Activated CD4-positive, alpha-beta T cell treated with anti-CD3 and anti-CD28 coated beads for 36 hours (primary cell): ENCODE data around the gene SPATA2L. TPM values are rescaled to one million over a fixed set of nuclear protein-coding genes. Genes with fewer than 3 reads are reported as not detected.

ENCODE experiments used
- ATAC-seq: fragments of 200-7000 bp; cut with Tn5 transposase; one replicate; pipeline ENCODE4 v1.10.0; 2021; ENCODE audit warnings: mild to moderate bottlenecking, moderate library complexity
- CTCF ChIA-PET: fragments of 350-600 bp; sonication (Branson Sonifier 250); formaldehyde crosslinking; loops from one replicate; lab custom pipeline; 2021; ENCODE audit warnings: antibody characterized with exemption; lab: Charles Lee
- POLR2A ChIA-PET: fragments of 350-600 bp; sonication (Branson Sonifier 250); formaldehyde crosslinking; loops from one replicate; lab custom pipeline; 2021; ENCODE audit warnings: antibody characterized with exemption, inconsistent platforms; lab: Charles Lee
- DNase-seq: peaks from one replicate; pipeline ENCODE4 v3.0.0-alpha.2; 2020
- H3K27ac Mint-ChIP-seq: one replicate; pipeline ENCODE4 v1.8.0; 2021; ENCODE audit warnings: mixed read lengths
- H3K27me3 Mint-ChIP-seq: one replicate; pipeline ENCODE4 v1.8.0; 2021; ENCODE audit warnings: mixed read lengths
- H3K36me3 Mint-ChIP-seq: one replicate; pipeline ENCODE4 v1.8.0; 2021; ENCODE audit warnings: low read depth, mixed read lengths
- H3K4me1 Mint-ChIP-seq: one replicate; pipeline ENCODE4 v1.8.0; 2021; ENCODE audit warnings: mixed read lengths
- H3K4me3 Mint-ChIP-seq: one replicate; pipeline ENCODE4 v1.8.0; 2021; ENCODE audit warnings: mild to moderate bottlenecking, moderate library complexity, mixed read lengths
- H3K9me3 Mint-ChIP-seq: one replicate; pipeline ENCODE4 v1.8.0; 2021; ENCODE audit warnings: low read depth, mixed read lengths
- intact Hi-C, 2 experiments: fragments of 100-400 bp; cut with DNase I in 1 of 2; cut with micrococcal nuclease in 1 of 2; formaldehyde crosslinking; loops; one replicate each; pipeline versions ENCODE4 v1.14.2 to v1.15.1; 2022 to 2024; cut with DNase I, micrococcal nuclease
- total RNA-seq, 2 experiments: library from RNA; stranded (reverse); gene quantifications; one replicate each; pipeline ENCODE4 v1.2.3, GENCODE V29; 2021

SPATA2L gene
- total RNA-seq, 2 experiments from 2014 or later: 4.9 to 6.5 TPM

- intact Hi-C loops: no loop called here
- ATAC-seq: no peak
- no peaks in the 10 kb centered on the region for H3K27me3 Mint-ChIP-seq
These were observed 15.0 kb upstream of the SPATA2L start for GRCh38 chr16:89716493-89716892.

GRCh38 chr16:89712274-89712781, 10.8 kb upstream of the SPATA2L start:
- H3K9me3 Mint-ChIP-seq: no peaks in the 10 kb centered on the region
- ATAC-seq: no peak
- no peaks in the 10 kb centered on the region for H3K27me3 Mint-ChIP-seq
- ChIA-PET CTCF (no interaction called here), POLR2A (interaction anchor here (0.7 to 1.7 kb wide), 2 partner anchors 9 to 16 kb away, joined by 4 to 6 read pairs; no protein-coding TSS in a partner anchor)
- peaks cover 8% of the 10 kb centered on the region for H3K4me1 Mint-ChIP-seq
- peak overlapping the region; percentile 58 for H3K27ac Mint-ChIP-seq
- H3K36me3 Mint-ChIP-seq: peaks cover 12% of the 10 kb centered on the region
- intact Hi-C loops: no loop called here
- peak overlapping the region; percentile 76 for H3K4me3 Mint-ChIP-seq
- no peak for DNase-seq

More at GRCh38 chr16:89716493-89716892, 15.0 kb upstream of the SPATA2L start:
- H3K36me3 Mint-ChIP-seq: peaks cover 19% of the 10 kb centered on the region
- CTCF ChIA-PET: interaction anchor here (0.7 to 1.0 kb wide), 3 partner anchors 11 to 17 kb away, joined by 3 to 4 read pairs (median 3); partner anchors contain the start of gene SPATA2L
- no peak overlapping the region for H3K27ac Mint-ChIP-seq
- no peak for DNase-seq
- H3K4me3 Mint-ChIP-seq: no peak overlapping the region
- POLR2A ChIA-PET: no interaction called here
- H3K9me3 Mint-ChIP-seq: no peaks in the 10 kb centered on the region
- peaks cover 25% of the 10 kb centered on the region for H3K4me1 Mint-ChIP-seq

- DNase-seq (peak; percentile 92), ATAC-seq (peak; percentile 89)
- intact Hi-C loops: loop anchor here in 1 of 2 experiments (1.0 kb wide), 3 partner anchors 9 to 162 kb away; partner anchors contain the start of genes TCF25 and ZNF276
- Mint-ChIP-seq H3K36me3 (peaks cover 10% of the 10 kb centered on the region), H3K9me3 (no peaks in the 10 kb centered on the region), H3K27ac (no peak overlapping the region), H3K27me3 (no peaks in the 10 kb centered on the region), H3K4me3 (peak overlapping the region; percentile 76), H3K4me1 (peaks cover 8% of the 10 kb centered on the region)
- ChIA-PET CTCF (interaction anchor here (1.8 kb wide), 1 partner anchor 11 kb away, joined by 7 read pairs; the partner anchor contains the start of gene SPATA2L), POLR2A (no interaction called here)
These were observed 10.2 kb upstream of the SPATA2L start for GRCh38 chr16:89711601-89712273.

- DNase-seq: no peak
- intact Hi-C loops: loop anchor here in 1 of 2 experiments (1.0 kb wide), 3 partner anchors 9 to 162 kb away; partner anchors contain the start of genes TCF25 and ZNF276
- no peak for ATAC-seq
- Mint-ChIP-seq H3K27ac (no peak overlapping the region), H3K4me1 (peaks cover 11% of the 10 kb centered on the region), H3K4me3 (peak overlapping the region; percentile 76), H3K36me3 (peaks cover 10% of the 10 kb centered on the region), H3K9me3 (no peaks in the 10 kb centered on the region), H3K27me3 (no peaks in the 10 kb centered on the region)
- CTCF ChIA-PET: interaction anchor here (1.1 to 1.8 kb wide), 2 partner anchors 10 to 149 kb away, joined by 3 to 7 read pairs; partner anchors contain the start of gene SPATA2L
- POLR2A ChIA-PET: interaction anchor here (0.8 kb wide), 1 partner anchor 11 kb away, joined by 3 read pairs; no protein-coding TSS in a partner anchor
These were observed 9.4 kb upstream of the SPATA2L start for GRCh38 chr16:89710709-89711564.

GRCh38 chr16:89709716-89710432, 8.4 kb upstream of the SPATA2L start:
- no peaks in the 10 kb centered on the region for H3K27me3 Mint-ChIP-seq
- no peaks in the 10 kb centered on the region for H3K9me3 Mint-ChIP-seq
- ChIA-PET POLR2A (interaction anchor here (0.8 kb wide), 2 partner anchors 10 to 58 kb away, joined by 3 read pairs; no protein-coding TSS in a partner anchor), CTCF (interaction anchor here (1.0 to 1.8 kb wide), 3 partner anchors 9 to 150 kb away, joined by 3 to 7 read pairs (median 3); partner anchors contain the start of gene SPATA2L)
- H3K4me1 Mint-ChIP-seq: peaks cover 10% of the 10 kb centered on the region
- DNase-seq (no peak), ATAC-seq (no peak)
- H3K27ac Mint-ChIP-seq: no peak overlapping the region
- H3K4me3 Mint-ChIP-seq: no peak overlapping the region
- peaks cover 7% of the 10 kb centered on the region for H3K36me3 Mint-ChIP-seq
- intact Hi-C loops: no loop called here

- intact Hi-C loops: no loop called here
- H3K27me3 Mint-ChIP-seq: no peaks in the 10 kb centered on the region
- H3K4me3 Mint-ChIP-seq: no peak overlapping the region
- H3K36me3 Mint-ChIP-seq: peaks cover 2% of the 10 kb centered on the region
- ChIA-PET POLR2A (interaction anchor here (0.8 kb wide), 1 partner anchor 57 kb away, joined by 3 read pairs; no protein-coding TSS in a partner anchor), CTCF (interaction anchor here (1.0 kb wide), 1 partner anchor 53 kb away, joined by 3 read pairs; no protein-coding TSS in a partner anchor)
- no peak overlapping the region for H3K27ac Mint-ChIP-seq
- DNase-seq: no peak
- no peaks in the 10 kb centered on the region for H3K9me3 Mint-ChIP-seq
- no peak for ATAC-seq
- peaks cover 6% of the 10 kb centered on the region for H3K4me1 Mint-ChIP-seq
These were observed 7.7 kb upstream of the SPATA2L start for GRCh38 chr16:89709166-89709565.

- ChIA-PET POLR2A (interaction anchor here (1.2 kb wide), 1 partner anchor 16 kb away, joined by 5 read pairs; no protein-coding TSS in a partner anchor), CTCF (interaction anchor here (1.0 kb wide), 1 partner anchor 53 kb away, joined by 3 read pairs; no protein-coding TSS in a partner anchor)
- Mint-ChIP-seq H3K9me3 (no peaks in the 10 kb centered on the region), H3K27me3 (no peaks in the 10 kb centered on the region), H3K27ac (no peak overlapping the region), H3K4me1 (peaks cover 3% of the 10 kb centered on the region), H3K4me3 (no peak overlapping the region), H3K36me3 (no peaks in the 10 kb centered on the region)
- DNase-seq: no peak
- intact Hi-C loops: no loop called here
- no peak for ATAC-seq
These were observed 7.0 kb upstream of the SPATA2L start for GRCh38 chr16:89708481-89708931.

GRCh38 chr16:89707695-89708094, 6.2 kb upstream of the SPATA2L start:
- ChIA-PET CTCF (interaction anchor here (1.0 to 3.5 kb wide), 3 partner anchors 8 to 153 kb away, joined by 7 to 31 read pairs (median 25); no protein-coding TSS in a partner anchor), POLR2A (interaction anchor here (1.2 kb wide), 1 partner anchor 17 kb away, joined by 5 read pairs; no protein-coding TSS in a partner anchor)
- Mint-ChIP-seq H3K9me3 (no peaks in the 10 kb centered on the region), H3K27ac (no peak overlapping the region), H3K4me1 (peaks cover 3% of the 10 kb centered on the region), H3K36me3 (no peaks in the 10 kb centered on the region), H3K4me3 (no peak overlapping the region), H3K27me3 (no peaks in the 10 kb centered on the region)
- no peak for DNase-seq
- no peak for ATAC-seq
- intact Hi-C loops: loop anchor here in 1 of 2 experiments (2.0 kb wide), 1 partner anchor 83 kb away; no protein-coding TSS in a partner anchor

GRCh38 chr16:89706518-89707260, 5.2 kb upstream of the SPATA2L start:
- no peaks in the 10 kb centered on the region for H3K36me3 Mint-ChIP-seq
- no peak overlapping the region for H3K4me3 Mint-ChIP-seq
- no peaks in the 10 kb centered on the region for H3K27me3 Mint-ChIP-seq
- ATAC-seq: no peak
- no peaks in the 10 kb centered on the region for H3K9me3 Mint-ChIP-seq
- H3K27ac Mint-ChIP-seq: no peak overlapping the region
- intact Hi-C loops: loop anchor here (1.0 to 2.0 kb wide), 3 partner anchors 84 to 155 kb away; no protein-coding TSS in a partner anchor
- peaks cover 10% of the 10 kb centered on the region for H3K4me1 Mint-ChIP-seq
- no peak for DNase-seq
- ChIA-PET CTCF (interaction anchor here (0.6 to 3.5 kb wide), 21 partner anchors 9 to 203 kb away, joined by 3 to 31 read pairs (median 6); partner anchors contain the start of gene VPS9D1), POLR2A (interaction anchor here (1.2 to 1.3 kb wide), 2 partner anchors 154 to 157 kb away, joined by 5 to 6 read pairs; no protein-coding TSS in a partner anchor)
